ENCODE results near the gene MYO10.

DNA sequence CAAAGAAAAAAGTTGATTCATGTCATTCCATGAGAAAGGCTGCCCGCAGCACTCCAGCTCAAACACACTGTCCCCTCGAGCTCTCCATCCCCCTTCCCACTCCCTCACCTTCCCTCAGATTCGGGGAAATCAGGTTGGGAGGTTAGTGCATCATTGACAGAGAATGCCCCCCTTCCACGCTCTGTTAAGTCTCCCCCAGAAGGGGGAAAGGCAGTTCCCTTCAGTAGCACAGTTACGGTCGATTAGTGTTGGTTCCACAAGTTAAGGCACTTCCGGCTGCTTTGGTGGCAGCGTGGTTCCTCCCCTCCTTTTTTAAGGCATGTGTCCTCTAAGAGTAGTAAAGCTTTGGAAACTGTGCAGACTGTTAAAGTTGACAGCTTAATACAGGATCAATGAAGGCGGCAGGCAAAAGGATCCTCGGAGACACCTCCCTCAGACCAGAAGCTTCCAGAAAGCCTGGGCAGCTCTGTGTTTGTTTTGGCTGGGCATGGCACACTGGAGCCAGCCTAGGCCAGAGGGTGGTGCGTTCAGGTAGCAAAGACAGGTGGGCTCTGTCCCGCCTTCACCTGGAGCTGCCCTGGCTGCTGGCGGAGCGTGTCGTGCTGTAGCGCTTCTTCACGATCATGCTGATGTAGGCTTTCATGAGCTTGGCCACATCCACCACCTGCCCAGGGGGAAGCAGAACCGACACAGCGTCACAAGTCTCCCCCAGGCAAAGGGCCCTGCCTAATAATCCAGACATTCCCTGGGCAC lies 269.8 kb downstream of the MYO10 start:
- TF ChIP-seq ZNF274 (IDR thresholded peaks at IDR 0.05; ENCODE audit: low read depth, low read length), result no peak
- no peak for TF ChIP-seq SUZ12 (IDR thresholded peaks at IDR 0.05; ENCODE audit: extremely low read depth, insufficient read depth, insufficient read length)
